GM18868 (cell line): ENCODE results near the gene PRAC2.

Experiments used
- ATAC-seq: cut with Tn5 transposase; IDR thresholded peaks from one replicate; pipeline ENCODE4 v1.9.1; 2021; ENCODE audit warnings: mild to moderate bottlenecking, moderate library complexity; ENCODE audit not compliant: unreplicated experiment

PRAC2 gene

GRCh38 chr17:48719642-48720265 lies 3.2 kb upstream of the PRAC2 start:
- ATAC-seq = no peak

GRCh38 chr17:48720266-48721008 lies 2.5 kb upstream of the PRAC2 start:
- no peak for ATAC-seq

GRCh38 chr17:48721009-48721402 lies 2.0 kb upstream of the PRAC2 start:
- ATAC-seq = no peak

DNA sequence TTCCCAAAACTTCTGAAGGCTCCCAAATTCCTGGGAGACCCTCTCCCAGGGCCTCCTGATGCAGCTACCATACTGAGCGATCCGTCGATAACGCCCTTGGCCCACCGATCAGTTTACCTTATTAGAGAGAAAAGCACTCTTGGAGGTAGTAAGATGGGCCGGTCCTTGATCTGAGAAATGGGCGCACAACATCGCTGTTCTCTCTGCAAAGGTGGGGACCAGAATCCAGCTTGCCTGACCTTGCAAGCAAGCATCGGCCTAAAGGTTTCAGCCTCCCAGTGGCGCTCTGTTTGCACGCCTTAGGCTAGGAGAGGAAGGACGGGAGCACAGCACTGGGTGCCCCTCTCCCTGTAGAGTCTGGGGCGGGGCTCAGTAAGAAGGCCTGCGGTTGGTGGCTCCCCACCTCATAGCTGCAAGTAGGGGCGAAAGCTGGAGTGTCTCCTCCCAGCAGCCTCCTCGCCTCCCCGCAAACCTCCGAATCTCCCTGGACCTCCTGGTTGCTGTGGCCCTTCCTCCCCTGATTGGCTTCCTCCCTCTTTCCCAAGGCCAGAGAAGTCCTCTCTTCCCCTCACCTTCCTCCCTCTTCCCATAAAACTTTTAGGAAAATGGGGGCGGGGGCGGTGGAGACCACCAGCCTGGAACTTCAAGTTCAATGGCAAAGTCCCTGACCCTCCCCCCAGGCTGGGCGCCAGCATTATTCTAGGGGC lies 631 bp upstream of the PRAC2 start, which contains the start of gene PRAC1:
PRAC1 (minus strand) TSS at position 318 of the 707 bp plus-strand sequence; CDS start at position 192, 126 bp downstream.
- no peak for ATAC-seq

GRCh38 chr17:48723423-48724250 lies 652 bp downstream of the PRAC2 start:
- no peak for ATAC-seq

- no peak for ATAC-seq
Observed at GRCh38 chr17:48724251-48725003, 1.4 kb downstream of the PRAC2 start.

DNA sequence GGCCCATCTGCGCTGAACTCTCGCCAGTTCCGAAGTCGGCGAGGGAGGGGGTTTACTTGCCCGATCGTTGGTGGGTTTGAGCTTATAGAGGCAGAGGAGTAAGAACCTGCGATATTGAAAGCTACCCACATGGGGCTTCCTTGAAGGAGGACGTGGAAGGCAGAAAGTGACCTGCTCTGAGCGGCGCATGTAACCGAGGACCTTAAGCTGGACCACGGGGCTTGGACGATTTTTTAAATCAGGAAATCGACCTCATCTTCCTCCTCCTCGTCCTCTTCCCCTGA lies 2.0 kb downstream of the PRAC2 start:
- no peak for ATAC-seq

DNA sequence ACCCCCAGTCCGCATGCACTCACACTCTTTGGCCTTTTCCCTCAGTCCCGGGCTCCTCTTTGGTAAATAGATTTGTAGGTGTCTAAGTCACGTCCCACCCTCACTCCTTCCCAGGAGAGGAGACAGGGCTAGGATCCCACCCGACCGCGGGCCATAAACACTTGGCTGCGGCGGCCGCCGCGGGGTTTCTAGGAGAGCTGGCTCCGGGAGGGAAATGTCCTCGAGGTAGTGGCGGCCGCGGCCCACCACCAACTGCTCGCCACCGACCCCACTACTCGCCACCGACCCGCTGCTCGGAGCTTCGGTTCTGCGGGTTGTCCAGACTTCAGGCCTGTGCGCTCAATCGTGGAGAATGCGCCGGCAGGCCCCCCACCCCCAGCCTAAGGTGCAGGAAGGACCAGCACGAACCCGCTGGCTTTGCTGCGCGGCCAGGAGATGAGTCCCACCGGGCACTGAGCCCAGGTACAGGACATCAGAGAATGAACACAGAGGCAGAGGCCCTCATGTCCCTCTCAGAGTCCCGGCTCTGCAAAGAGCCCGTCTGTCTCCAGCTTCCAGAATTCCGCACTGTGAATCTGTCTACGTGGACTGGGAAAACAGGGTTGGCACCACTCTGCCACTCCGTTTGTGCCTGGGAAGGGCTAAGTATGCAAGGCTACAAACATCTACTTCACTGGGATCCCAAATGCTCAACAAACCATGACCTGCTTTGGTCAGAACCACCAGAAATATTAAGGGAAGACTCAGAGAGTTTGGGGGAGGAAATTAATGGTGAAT lies 2.5 kb downstream of the PRAC2 start:
- no peak for ATAC-seq

DNA sequence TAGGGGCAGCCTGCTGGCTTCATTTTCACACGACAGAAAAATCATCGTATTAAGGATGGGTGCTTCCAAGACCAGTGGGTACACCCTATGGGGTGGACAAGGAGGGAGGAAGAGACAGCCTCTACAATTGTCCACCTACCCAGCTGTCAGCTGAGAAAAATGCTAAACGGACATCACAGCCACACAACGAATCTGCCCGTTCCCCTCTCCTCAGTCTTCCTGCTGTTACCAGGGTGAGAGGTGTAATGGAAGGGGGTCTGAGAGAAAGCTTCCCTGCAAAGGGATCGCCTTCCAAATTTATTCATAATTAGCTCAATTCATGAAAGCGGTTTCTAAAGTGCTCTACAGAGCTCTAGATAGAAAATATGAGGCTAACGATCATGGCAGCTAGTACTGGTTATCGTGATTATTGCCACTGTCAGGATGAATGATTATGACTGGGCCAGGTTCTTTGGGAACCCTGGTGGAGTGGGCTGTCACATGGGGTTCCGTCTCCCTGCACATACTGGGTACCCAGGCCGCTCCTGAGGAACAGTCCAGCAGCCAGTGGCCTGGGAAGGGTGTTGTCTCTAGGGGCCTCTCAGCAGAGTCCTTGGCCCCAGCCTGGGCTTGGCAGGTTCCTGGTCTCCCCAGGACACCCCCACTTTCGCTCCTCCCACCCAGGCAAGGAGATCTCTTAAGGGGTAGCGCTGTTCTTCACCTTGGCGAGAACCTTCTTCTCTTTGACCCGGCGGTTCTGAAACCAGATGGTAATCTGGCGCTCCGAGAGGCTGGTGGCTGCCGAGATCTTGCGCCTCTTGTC lies 3.3 kb downstream of the PRAC2 start:
- ATAC-seq = no peak

DNA sequence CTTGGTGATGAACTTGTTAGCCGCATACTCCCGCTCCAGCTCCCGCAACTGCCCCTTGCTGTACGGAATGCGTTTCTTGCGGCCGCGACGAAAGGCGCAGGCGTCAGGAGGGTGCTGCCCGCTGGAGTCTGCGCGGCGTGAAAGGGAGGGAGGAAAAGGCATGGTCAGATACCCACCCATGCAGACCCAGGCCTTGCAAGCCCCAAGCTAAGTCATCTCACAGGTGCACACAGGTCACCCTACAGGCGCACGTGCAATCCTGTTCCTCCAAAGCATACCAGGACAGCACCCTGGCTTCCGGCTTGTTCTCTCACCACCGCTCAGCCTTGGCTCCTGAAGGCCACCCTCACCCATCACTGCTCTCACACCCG lies 3.9 kb downstream of the PRAC2 start:
- no peak for ATAC-seq

DNA sequence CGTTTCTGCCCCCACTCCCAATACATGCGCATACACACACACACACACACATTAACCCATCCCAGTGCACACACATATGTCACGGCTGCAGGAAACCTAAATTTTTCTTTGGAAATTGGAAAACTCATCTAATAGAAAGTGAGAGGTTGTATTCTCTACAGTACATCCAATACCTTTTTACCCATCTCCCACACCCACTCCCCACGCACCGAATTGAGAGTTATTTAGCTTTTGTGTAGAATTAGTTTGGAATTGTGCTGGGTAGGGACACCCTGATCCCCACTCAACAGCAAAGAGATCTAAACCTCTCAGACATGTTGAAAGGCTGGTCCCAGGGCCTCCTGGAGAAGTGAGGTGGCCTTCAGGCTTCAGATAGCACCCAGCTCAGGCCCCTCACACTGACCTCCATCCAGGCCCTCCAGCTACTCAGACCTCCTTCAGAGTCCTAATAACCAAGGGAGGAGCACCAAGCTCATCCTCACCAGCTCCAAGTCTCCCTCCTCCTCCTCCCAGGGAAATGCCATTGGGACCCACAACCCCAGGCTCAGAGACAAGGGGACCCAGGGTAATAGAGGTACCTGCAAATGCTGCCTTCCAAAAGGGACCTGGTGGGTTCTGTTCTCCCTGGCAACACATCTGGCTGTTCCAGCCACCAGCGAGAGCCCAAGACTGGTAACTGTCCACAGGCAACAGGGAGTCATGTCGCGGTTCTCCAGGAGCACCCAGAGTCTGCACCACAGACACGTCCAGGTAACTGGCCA lies 4.6 kb downstream of the PRAC2 start:
- ATAC-seq = no peak

DNA sequence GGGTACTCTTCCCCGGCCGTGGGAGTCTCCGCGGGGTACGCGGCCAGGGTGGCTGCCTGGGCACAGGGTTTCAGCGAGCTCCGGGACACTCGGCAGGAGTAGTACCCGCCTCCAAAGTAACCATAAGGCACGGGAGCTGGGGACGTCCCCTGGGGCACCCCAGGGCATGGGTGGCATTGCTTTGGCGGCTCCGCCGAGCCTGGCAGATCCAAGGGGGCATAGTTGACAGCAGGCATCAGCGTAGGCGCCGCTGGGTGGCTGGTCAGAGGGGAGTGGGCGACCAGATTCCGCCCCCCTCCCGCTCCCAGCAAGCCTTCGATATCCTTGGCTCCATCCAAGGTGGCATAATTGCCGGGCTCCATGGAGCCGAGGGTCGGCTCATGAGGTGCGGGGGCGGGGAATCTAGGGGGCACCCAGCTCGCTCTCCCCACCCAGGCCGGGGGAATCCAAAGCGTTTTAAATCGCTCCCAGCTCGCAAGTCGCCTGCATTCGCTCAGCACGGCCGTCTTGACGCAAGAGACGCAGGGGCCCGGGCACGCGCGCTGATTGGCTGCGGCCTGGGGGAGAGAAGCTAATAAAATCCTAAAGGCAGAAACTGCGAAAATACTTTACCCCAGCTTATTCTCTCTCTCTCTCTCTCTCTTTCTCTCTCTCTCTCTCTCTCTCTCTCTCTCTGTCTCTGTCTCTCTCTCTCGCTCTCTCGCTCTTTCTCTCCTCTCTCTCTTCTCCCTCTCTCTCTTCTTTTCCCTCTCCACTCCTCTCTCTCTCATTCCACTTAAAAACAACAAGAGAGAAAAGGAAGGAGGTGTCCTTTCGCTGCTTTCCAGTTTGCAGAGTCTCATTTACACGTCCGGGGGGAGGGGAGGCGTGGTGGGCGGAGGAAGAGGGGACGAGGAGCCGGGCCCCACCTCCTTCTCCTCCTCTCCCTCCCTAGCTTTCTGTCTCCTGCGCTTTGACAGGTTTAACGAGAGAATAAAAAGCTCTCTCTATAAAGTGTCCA lies 5.5 kb downstream of the PRAC2 start, which contains the start of gene HOXB13:
HOXB13 (minus strand) TSS at position 519 of the 1,000 bp plus-strand sequence; CDS start at position 362, 157 bp downstream.
- no peak for ATAC-seq

DNA sequence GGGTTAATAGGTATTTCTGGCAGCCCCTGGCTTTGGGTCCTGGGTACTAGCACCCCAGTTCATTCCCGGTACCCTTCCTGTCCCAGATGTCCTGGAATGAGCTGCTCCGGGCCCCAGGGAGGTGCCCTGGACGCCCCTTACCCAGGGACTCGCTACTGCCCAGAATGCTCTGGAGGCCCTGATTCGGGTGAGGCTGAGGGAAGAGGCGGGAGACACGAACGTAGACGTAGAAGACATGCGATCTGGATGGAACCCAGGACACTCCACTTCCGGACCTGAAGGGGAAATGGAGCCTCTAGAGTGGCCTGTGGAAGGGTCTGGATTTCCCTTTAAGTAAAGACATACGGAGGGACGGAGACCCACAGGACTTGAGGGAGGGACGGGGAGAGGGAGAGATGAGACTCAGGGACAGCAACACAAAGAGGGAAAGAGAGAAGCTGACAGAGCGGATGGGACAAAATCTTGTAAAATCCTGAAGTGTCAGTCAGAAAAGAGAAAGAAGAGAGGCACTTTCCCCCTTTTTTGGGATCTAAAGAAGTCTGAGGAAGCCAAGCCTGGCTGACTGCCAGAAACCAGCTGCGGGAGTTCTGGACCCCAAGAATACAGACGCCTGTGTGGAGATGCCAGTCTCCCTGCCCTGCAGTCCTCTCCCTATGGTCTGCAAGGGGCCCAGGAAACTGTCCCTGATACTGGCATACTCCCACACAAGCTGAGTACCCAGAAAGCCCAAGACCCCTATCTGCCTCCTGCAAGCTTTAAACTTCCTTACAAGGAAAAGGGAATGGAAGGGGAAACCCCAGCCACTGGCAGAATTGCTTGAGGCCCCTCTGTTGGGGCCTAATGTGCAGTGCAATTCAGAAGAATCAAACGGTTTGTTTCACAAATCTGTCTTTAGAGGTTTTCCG lies 6.6 kb downstream of the PRAC2 start:
- no peak for ATAC-seq

DNA sequence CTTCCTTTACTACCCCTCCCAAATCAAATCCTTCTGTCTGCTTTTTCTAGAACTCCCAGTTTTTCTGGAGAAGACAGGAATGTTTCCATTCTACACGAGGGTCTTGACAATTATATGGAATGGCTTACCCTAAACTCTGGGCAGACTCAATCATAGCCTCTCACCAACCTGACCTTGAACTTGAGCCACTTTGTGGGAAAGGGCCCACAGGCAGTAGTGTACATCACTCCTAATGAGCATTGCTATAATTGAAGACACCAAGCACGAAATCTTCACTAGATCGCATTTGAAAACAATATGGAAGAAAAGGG lies 7.2 kb downstream of the PRAC2 start:
- no peak for ATAC-seq

- ATAC-seq = no peak
Observed at GRCh38 chr17:48731355-48731754, 8.4 kb downstream of the PRAC2 start.
